Body of pancreas (tissue), 4 donors: Measurements from ENCODE around the gene BCAP29.

Experiments used
- POLR2A ChIP-seq, 3 donors: fragments of 450-650 bp; IDR thresholded peaks; one replicate each; pipeline ENCODE4 v1.6.1; 2016; ENCODE audit warnings: antibody characterized with exemption in 3 of 3, mild to moderate bottlenecking in 2 of 3
- TF ChIP-seq, protein P1 (sequence below), 7 experiments: fragments of 450-650 bp in 4 of 7; fragments of 200-600 bp in 3 of 7; sonication (generic) in 3 of 7; IDR thresholded peaks; one replicate each; pipeline ENCODE4 v1.5.1; 2016 to 2019; ENCODE audit warnings: antibody characterized with exemption in 7 of 7

DNA sequence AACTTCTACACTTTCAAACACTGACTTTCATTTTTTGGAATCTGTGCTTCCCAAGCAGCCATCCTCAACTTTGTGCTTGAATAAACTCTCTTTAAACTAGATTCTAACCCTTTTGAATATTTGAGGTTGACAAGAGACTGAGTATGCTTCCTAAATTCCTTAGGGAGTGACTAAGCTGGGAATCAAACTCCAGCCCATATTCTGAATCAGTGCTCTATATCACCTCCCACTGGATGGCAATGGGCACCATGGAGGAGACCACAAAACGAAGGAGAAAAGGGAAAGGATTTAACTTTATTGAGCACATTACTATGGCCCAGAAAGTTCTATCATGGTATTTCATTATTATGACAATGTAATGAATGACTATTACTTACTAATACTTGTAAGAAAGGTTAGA is 63.4 kb downstream of the BCAP29 start:
- TF ChIP-seq, protein P1, sequence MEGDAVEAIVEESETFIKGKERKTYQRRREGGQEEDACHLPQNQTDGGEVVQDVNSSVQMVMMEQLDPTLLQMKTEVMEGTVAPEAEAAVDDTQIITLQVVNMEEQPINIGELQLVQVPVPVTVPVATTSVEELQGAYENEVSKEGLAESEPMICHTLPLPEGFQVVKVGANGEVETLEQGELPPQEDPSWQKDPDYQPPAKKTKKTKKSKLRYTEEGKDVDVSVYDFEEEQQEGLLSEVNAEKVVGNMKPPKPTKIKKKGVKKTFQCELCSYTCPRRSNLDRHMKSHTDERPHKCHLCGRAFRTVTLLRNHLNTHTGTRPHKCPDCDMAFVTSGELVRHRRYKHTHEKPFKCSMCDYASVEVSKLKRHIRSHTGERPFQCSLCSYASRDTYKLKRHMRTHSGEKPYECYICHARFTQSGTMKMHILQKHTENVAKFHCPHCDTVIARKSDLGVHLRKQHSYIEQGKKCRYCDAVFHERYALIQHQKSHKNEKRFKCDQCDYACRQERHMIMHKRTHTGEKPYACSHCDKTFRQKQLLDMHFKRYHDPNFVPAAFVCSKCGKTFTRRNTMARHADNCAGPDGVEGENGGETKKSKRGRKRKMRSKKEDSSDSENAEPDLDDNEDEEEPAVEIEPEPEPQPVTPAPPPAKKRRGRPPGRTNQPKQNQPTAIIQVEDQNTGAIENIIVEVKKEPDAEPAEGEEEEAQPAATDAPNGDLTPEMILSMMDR (IDR thresholded peaks at IDR 0.05) = no peak
- TF ChIP-seq POLR2A (IDR thresholded peaks at IDR 0.05) = no peak
